OCI-LY1 (cell line): Measurements from ENCODE around the gene ZNF451.

Source experiments
- H2AFZ ChIP-seq: fragments of 200-600 bp; sonication (generic), shearing (Covaris generic); 2 replicates; pipeline ENCODE4 v1.6.0; 2014; ENCODE audit warnings: antibody characterized with exemption, mild to moderate bottlenecking, low read length
- H3F3A ChIP-seq: fragments of 200-600 bp; sonication (generic), shearing (Covaris generic); 2 replicates; pipeline ENCODE4 v1.6.0; 2014; ENCODE audit warnings: mild to moderate bottlenecking, antibody characterized with exemption, low read length, moderate library complexity; ENCODE audit not compliant: insufficient read depth
- H3K27ac ChIP-seq: fragments of 200-600 bp; sonication (generic); 2 replicates; pipeline ENCODE4 v1.5.1; 2014; ENCODE audit warnings: low read length, mixed run types, mild to moderate bottlenecking, low read depth; ENCODE audit not compliant: poor library complexity, severe bottlenecking
- H3K27me3 ChIP-seq: fragments of 200-600 bp; sonication (generic); 2 replicates; pipeline ENCODE4 v1.6.0; 2014; ENCODE audit warnings: antibody characterized with exemption, mild to moderate bottlenecking, low read length, moderate library complexity; ENCODE audit not compliant: insufficient read depth
- H3K36me3 ChIP-seq: fragments of 200-600 bp; sonication (generic); 2 replicates; pipeline ENCODE4 v1.6.1; 2014; ENCODE audit warnings: mild to moderate bottlenecking, antibody characterized with exemption, low read length, moderate library complexity, mixed read lengths; ENCODE audit not compliant: insufficient read depth
- H3K4me1 ChIP-seq: fragments of 200-600 bp; sonication (generic); 2 replicates; pipeline ENCODE4 v1.5.1; 2014; ENCODE audit warnings: mild to moderate bottlenecking, low read length, moderate library complexity; ENCODE audit not compliant: insufficient read depth, severe bottlenecking
- H3K4me2 ChIP-seq: fragments of 200-600 bp; sonication (generic), shearing (Covaris generic); 2 replicates; pipeline ENCODE4 v1.6.1; 2014; ENCODE audit warnings: low read length
- H3K4me3 ChIP-seq: fragments of 200-600 bp; sonication (generic); 2 replicates; pipeline ENCODE4 v1.5.1; 2014; ENCODE audit warnings: low read length, low read depth, mild to moderate bottlenecking, mixed read lengths; ENCODE audit not compliant: poor library complexity, severe bottlenecking
- H3K79me2 ChIP-seq: fragments of 200-600 bp; shearing (Covaris generic); 2 replicates; pipeline ENCODE4 v1.6.1; 2016; ENCODE audit warnings: mixed run types, low read length, mixed read lengths; ENCODE audit not compliant: insufficient read depth
- H3K9ac ChIP-seq: fragments of 200-600 bp; sonication (generic), shearing (Covaris generic); 2 replicates; pipeline ENCODE4 v1.6.1; 2014; ENCODE audit warnings: mild to moderate bottlenecking, low read length, mixed read lengths
- H3K9me2 ChIP-seq: fragments of 200-600 bp; sonication (generic), shearing (Covaris generic); 2 replicates; pipeline ENCODE4 v1.6.1; 2014; ENCODE audit warnings: low read depth, mild to moderate bottlenecking, low read length, mixed read lengths
- H3K9me3 ChIP-seq: fragments of 200-600 bp; shearing (Covaris generic); 2 replicates; pipeline ENCODE4 v1.6.1; 2014; ENCODE audit warnings: low read length, mixed read lengths
- H4K20me1 ChIP-seq: fragments of 200-600 bp; sonication (generic), shearing (Covaris generic); 2 replicates; pipeline ENCODE4 v1.6.0; 2016; ENCODE audit warnings: mild to moderate bottlenecking, low read length; ENCODE audit not compliant: insufficient read depth
- EZH2 ChIP-seq: fragments of 200-600 bp; sonication (generic), shearing (Covaris generic); IDR thresholded peaks from 2 replicates; pipeline ENCODE4 v1.8.0; 2017; ENCODE audit warnings: borderline replicate concordance, mixed run types, mild to moderate bottlenecking, antibody characterized with exemption, low read length, moderate library complexity, mixed read lengths
- TF ChIP-seq, protein P1 (sequence below): fragments of 200-600 bp; sonication (generic), shearing (Covaris generic); IDR thresholded peaks from 2 replicates; pipeline ENCODE4 v1.5.1; 2017; ENCODE audit warnings: mild to moderate bottlenecking, antibody characterized with exemption, low read length, moderate library complexity, mixed read lengths

Gene ZNF451

DNA sequence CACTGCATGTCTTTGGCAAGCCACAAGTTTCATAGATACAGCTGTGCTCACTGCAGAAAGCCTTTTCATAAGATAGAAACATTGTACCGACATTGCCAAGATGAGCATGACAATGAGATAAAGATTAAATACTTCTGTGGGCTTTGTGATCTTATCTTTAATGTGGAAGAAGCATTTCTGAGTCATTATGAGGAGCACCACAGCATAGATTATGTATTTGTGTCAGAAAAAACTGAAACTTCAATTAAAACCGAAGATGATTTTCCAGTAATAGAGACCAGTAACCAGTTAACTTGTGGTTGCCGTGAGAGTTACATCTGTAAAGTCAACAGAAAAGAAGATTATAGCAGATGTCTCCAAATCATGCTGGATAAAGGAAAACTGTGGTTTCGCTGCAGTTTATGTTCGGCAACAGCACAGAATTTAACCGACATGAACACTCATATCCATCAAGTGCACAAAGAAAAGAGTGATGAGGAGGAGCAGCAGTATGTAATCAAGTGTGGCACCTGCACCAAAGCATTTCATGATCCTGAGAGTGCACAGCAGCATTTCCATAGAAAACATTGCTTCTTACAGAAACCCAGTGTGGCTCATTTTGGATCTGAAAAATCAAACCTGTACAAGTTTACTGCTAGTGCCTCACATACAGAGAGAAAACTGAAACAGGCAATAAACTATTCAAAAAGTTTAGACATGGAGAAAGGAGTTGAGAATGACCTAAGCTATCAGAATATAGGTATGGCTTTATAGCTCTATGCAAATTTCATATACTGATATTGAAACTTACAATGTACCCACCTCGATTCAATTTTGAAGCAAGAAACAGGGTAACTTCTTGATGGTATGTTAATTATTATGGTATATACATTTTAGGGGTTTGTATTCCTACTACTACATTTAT lies 58.2 kb downstream of the ZNF451 start:
- no peaks in the 10 kb centered on the region for H3K9me2 ChIP-seq
- H4K20me1 ChIP-seq = no peaks in the 10 kb centered on the region
- no peak for TF ChIP-seq EZH2
- TF ChIP-seq, protein P1, sequence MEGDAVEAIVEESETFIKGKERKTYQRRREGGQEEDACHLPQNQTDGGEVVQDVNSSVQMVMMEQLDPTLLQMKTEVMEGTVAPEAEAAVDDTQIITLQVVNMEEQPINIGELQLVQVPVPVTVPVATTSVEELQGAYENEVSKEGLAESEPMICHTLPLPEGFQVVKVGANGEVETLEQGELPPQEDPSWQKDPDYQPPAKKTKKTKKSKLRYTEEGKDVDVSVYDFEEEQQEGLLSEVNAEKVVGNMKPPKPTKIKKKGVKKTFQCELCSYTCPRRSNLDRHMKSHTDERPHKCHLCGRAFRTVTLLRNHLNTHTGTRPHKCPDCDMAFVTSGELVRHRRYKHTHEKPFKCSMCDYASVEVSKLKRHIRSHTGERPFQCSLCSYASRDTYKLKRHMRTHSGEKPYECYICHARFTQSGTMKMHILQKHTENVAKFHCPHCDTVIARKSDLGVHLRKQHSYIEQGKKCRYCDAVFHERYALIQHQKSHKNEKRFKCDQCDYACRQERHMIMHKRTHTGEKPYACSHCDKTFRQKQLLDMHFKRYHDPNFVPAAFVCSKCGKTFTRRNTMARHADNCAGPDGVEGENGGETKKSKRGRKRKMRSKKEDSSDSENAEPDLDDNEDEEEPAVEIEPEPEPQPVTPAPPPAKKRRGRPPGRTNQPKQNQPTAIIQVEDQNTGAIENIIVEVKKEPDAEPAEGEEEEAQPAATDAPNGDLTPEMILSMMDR = no peak
- no peaks in the 10 kb centered on the region for H3K79me2 ChIP-seq
- H3K4me2 ChIP-seq = no peak overlapping the region
- H3K4me1 ChIP-seq = no peaks in the 10 kb centered on the region
- no peaks in the 10 kb centered on the region for H3K27me3 ChIP-seq
- peaks cover 53% of the 10 kb centered on the region for H3K36me3 ChIP-seq
- no peak overlapping the region for H3K9ac ChIP-seq
- no peak overlapping the region for H3K27ac ChIP-seq
- no peaks in the 10 kb centered on the region for H3F3A ChIP-seq
- no peak overlapping the region for H3K4me3 ChIP-seq
- H3K9me3 ChIP-seq = no peaks in the 10 kb centered on the region
- no peak overlapping the region for H2AFZ ChIP-seq

DNA sequence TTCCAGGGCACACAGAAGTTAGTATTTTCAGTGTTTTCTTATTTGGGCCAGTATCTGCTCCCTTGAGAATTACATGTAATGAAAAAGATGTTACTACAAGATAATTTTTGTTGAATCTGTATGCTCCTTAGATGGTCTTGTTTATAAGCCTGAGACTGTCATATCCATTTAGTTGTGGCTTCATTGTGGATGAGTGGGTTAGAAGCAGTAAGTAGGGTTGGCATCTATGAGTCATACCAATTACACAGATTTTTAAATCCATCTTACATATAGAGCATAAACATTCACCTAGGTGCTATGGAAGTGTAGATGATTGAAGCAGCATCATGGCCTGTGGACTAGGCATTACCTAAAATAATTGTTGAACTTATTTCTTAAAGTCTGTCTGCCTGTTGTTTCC lies 68.7 kb downstream of the ZNF451 start:
- H3K36me3 ChIP-seq = peaks cover 30% of the 10 kb centered on the region
- no peaks in the 10 kb centered on the region for H3K9me2 ChIP-seq
- H3K4me2 ChIP-seq = no peak overlapping the region
- H3K79me2 ChIP-seq = no peaks in the 10 kb centered on the region
- H3F3A ChIP-seq = no peaks in the 10 kb centered on the region
- H3K27ac ChIP-seq = no peak overlapping the region
- H3K9ac ChIP-seq = no peak overlapping the region
- H4K20me1 ChIP-seq = no peaks in the 10 kb centered on the region
- TF ChIP-seq, protein P1 = no peak
- no peak for TF ChIP-seq EZH2
- no peak overlapping the region for H3K4me3 ChIP-seq
- no peak overlapping the region for H2AFZ ChIP-seq
- H3K27me3 ChIP-seq = no peaks in the 10 kb centered on the region
- no peaks in the 10 kb centered on the region for H3K4me1 ChIP-seq
- H3K9me3 ChIP-seq = no peaks in the 10 kb centered on the region

DNA sequence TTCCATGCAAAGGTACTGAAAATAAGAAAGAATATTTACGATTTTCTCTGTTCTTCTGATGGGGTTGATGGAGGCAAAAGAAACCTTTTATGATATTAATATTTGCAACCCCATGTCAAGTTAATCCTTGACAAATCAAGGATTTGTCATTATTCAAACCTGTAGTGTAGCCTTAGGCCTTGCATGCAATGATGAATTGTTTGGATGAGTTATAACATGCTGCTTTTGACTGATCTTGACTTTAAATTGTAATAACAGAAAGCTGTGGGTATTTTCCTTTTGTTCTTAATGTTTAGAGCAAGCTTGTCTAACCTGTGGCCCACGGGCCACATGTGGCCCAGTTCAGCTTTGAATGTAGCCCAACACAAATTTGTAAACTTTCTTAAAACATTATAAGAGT lies 69.1 kb downstream of the ZNF451 start:
- H3K9me2 ChIP-seq = no peaks in the 10 kb centered on the region
- no peaks in the 10 kb centered on the region for H3K9me3 ChIP-seq
- no peak overlapping the region for H3K4me3 ChIP-seq
- H2AFZ ChIP-seq = no peak overlapping the region
- H3K27me3 ChIP-seq = no peaks in the 10 kb centered on the region
- no peaks in the 10 kb centered on the region for H3K4me1 ChIP-seq
- TF ChIP-seq EZH2 = no peak
- TF ChIP-seq, protein P1 = no peak
- no peak overlapping the region for H3K4me2 ChIP-seq
- H3K79me2 ChIP-seq = no peaks in the 10 kb centered on the region
- no peak overlapping the region for H3K9ac ChIP-seq
- H3F3A ChIP-seq = no peaks in the 10 kb centered on the region
- no peaks in the 10 kb centered on the region for H4K20me1 ChIP-seq
- H3K36me3 ChIP-seq = peaks cover 30% of the 10 kb centered on the region
- H3K27ac ChIP-seq = no peak overlapping the region
